Inflammatory macrophage treated with lipopolysaccharide for 4 hours (primary cell): ENCODE data around the gene CAMKK2.

ENCODE experiments used
- DNase-seq: peaks from one replicate; pipeline ENCODE4 v3.0.0-alpha.2; 2020

CAMKK2 gene

GRCh38 chr12:121189619-121190155, 106.8 kb downstream of the CAMKK2 start:
- DNase-seq = no peak

GRCh38 chr12:121189131-121189530, 107.4 kb downstream of the CAMKK2 start:
- DNase-seq = no peak

GRCh38 chr12:121188227-121188626, 108.3 kb downstream of the CAMKK2 start:
- DNase-seq = no peak
